GM10847 (cell line): Measurements from ENCODE around the gene DUSP16.

ENCODE experiments used
- POLR2A ChIP-seq: IDR thresholded peaks from 2 replicates; pipeline ENCODE4 v1.6.1; 2011; ENCODE audit not compliant: insufficient read length; ENCODE audit errors: extremely low read depth

Gene DUSP16

DNA sequence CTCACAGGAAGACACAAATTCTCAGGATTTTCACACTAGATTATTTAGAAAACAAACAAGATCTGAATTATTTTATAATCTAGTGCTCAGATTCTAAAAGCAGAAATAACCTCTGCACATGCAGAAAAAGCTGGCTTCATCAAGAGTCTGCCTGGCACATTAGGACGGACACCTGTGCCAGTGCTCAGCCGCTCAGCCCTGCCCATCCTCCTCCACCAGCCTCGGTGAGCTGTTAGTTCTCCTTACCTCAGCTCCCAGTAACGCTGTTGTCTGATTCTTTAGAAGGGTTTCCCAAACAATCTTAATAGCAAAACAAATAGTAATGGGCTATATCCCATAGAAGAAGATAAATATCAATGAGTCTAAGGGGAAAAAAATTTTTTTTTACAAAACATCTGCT lies 27.7 kb downstream of the DUSP16 start:
- no peak for TF ChIP-seq POLR2A

- TF ChIP-seq POLR2A: no peak
Observed at GRCh38 chr12:12534166-12534866, 28.3 kb downstream of the DUSP16 start.

- TF ChIP-seq POLR2A: no peak
Observed at GRCh38 chr12:12533238-12533829, 29.3 kb downstream of the DUSP16 start.

DNA sequence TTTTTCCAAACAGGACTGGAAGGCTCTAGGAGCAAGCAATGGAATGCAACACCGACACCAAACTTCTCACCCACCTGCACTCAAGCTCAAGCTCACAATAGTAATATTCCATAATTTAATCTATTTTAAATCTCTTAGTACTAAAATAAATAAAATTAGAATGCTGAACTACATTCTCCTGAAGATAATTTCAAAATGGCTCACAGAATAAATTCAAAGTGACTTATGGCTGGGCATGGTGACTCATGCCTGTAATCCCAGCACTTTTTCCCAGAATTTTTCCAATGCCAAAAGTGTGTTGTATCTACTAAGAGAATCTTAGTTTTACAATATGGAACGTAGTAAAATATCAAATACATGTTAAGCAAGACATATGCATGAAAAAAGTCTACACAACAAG lies 31.5 kb downstream of the DUSP16 start:
- TF ChIP-seq POLR2A: no peak

DNA sequence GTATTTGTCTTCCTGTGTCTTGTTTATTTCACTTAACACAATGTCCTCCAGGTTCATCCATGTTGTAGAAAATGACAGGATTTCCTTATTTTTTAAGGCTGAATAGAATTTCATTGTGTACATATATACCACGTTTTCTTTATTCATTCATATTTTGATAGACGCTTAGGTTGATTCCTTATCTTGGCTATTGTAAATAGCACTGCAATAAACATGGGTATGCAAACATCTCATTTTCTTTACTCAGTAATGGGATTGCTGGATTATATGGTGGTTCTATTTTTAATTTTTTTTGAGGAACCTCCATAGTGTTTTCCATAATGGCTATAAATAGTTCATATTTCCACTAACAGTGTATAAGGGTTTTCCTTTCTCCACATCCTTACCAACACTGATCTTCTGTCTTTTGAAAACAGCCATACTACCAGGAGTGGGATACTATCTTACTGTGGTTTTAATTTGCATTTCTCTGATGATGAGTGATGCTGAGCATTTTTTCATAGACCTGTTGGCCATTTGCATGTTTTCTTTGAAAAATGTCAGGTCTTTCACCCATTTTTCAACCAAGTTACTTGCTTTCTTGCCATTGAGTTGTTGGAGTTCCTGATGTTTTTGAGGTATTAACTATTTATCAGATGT lies 32.8 kb downstream of the DUSP16 start:
- TF ChIP-seq POLR2A: no peak

DNA sequence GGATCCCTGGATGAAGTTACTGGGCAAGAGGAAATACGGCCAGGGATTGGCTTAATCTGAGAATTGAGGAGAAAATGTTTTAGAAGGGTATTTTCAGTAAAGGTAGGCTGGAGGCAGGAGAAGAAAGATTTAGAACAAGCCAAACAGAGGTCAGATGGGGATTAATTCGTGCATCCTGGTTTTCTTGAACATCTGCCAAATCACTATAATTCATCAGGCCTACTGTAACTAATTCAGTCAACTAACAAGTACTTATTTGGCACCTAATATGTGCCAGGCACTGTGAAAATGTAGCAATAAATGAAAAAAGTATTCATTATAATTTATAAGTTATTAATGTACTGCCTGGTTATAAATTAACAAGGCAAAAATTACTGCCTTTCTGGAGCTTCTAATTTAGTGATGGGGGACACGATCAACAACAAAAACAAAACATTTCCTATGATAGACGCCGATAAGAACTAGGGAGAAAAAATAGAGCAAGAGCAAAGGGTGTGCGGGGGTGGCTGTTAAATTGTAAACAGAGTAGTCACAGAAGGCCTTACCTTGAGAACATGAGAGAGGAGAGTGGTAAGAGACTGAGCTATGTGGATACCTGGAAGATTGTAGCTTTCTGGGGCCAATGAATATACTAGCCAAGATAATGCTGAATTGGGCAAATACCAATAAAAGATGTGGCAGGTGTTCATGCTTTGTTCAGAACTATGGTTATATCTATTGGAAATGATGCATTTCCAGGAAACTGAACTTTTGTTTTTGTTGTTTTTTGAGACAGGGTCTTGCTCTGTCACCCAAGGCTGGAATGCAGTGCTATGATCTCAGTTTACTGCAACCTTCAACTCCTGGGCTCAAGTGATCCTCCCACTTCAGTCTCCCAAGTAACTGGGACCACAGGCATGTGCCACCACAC lies 34.0 kb downstream of the DUSP16 start:
- no peak for TF ChIP-seq POLR2A

DNA sequence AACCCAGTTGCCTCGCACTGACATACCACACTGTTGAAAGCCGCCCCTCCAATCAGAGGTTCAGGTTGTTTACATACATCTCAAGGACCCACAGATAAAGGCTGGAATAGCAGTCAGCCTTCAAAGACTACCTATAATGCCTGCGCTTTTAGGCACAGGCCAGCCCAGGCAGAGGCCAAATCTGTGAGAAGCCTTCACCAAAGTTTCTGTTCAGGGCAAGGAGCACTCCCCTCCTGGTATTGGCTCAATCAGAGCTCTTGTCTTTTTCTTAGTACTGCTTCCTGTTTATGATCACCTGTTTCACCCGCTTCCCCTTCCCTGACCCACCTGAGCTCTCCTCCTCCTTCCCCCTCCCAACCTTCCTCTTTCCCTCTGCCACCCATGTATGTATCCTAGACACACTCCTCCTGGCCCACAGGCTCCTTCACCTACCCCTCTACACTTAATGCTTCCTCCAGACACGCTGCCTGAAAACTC lies 34.8 kb downstream of the DUSP16 start:
- TF ChIP-seq POLR2A: no peak

GRCh38 chr12:12524128-12524527 lies 38.5 kb downstream of the DUSP16 start:
- no peak for TF ChIP-seq POLR2A

GRCh38 chr12:12523229-12523628 lies 39.4 kb downstream of the DUSP16 start:
- no peak for TF ChIP-seq POLR2A

DNA sequence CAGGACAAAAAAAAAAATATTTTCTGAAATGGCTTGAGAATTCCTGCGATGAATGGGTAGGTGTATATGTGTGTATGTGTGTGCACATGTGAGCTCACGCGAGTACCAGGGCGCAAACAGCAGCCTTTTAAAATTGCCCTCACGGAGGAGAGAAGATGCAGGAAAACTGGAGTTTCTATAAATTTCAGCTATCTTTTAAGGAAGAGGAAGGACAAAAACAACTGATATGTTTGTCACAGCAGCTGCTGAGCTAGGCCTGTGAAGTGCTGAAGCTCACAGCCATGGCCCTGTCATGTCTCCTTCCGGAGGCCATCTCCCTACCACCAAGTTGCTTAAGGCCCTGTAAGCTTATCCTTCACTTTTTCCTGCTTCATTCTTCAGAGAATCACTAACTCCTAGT lies 40.8 kb downstream of the DUSP16 start:
- TF ChIP-seq POLR2A: no peak

GRCh38 chr12:12521044-12521485 lies 41.6 kb downstream of the DUSP16 start:
- no peak for TF ChIP-seq POLR2A

DNA sequence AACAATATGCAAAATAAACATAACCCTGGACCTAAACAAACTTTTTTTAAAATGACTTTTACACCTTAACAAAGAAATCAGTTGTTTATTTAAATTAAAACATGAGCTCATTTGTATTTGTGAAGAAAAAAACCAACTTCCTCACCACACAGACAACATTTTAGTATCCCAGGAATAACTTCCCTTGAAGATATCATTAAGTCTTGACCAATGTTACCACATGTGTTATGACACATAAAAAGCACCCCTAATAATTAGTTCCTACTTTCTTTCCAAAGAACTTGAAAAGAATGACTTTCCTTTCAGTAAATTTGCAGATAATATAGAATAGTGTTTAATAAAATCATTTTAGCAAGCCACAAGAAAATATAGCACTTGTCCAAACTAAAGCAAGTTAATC lies 42.4 kb downstream of the DUSP16 start:
- TF ChIP-seq POLR2A: no peak

DNA sequence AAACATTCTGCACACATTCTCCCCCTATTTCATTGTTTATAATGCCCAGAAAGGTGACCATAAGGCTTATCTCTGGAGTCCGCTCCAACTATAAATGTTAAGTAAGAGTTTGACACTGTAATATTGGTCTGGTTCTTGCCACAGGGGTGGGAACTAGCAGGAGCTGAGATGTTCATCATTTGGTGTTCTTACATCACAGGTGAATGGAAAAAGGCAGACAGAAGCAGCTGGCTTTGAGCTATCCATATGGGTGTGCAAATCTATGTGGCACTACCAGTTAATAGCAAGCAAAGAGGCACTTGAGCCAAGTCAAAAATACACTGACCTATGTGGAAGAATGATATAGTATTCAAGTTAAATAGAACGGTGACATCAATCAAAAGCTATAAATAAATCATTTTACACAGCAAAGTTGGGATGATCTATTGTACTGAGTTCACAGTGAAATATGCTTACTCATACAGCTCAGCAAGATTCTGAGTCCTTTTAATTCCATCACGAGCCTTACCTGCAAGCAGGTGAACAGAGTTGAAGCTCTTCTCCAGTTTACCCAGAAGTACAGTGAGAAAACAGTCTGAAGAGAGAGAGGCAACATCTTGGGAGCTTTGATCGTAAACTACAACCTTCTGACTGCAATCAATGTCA lies 43.2 kb downstream of the DUSP16 start:
- TF ChIP-seq POLR2A: no peak

- TF ChIP-seq POLR2A: no peak
Observed at GRCh38 chr12:12518919-12519318, 43.7 kb downstream of the DUSP16 start.

DNA sequence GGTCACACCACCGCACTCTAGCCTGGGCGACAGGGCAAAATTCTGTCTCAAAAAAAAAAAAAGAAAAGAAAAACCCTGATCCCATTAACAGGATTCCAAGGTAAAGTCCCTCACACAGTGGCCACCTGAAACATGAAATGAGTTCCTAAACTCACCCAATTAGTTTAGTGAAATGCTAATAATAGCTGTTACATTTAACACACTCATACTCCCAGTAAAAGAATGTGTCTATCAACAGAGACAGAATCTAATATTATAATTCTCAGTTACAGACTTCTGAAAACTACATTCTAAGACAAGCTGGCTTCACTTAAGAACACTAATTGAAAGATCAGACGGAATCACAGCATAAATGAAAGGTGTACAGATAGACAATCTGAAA lies 44.2 kb downstream of the DUSP16 start:
- TF ChIP-seq POLR2A: no peak

DNA sequence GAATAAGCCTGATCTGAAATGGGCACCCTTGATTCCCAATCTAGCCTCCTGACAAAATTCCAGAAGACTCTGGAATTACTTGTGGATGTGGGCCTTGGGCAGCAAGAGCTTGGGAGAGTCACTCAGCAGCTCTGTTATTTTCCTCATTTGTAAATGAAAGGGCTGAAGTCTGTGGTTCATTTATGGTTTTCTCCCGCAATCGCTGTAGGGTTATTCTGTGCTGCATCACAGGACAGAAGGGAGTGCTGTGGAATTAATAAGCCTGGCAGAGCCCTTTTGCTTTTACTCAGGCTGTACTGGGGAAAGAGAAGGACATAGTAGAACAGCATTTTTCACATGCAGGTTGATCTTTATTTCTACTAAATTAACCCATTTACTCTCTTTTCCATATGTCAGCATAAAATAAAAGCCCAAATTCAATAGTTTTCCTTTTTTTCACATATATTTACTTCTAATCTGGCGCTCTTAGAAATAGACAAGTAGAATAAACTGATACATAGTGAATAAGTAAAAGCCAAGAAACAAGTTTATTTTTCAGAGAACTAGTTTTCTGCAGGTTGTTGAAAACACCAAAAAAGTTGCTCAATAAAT lies 49.2 kb downstream of the DUSP16 start:
- TF ChIP-seq POLR2A: no peak
